HG03025 (cell line): ENCODE measurements around the gene SYNDIG1L.

ENCODE experiments used
- ATAC-seq: cut with Tn5 transposase; IDR thresholded peaks from one replicate; pipeline ENCODE4 v1.9.1; 2021; ENCODE audit warnings: mild to moderate bottlenecking, moderate library complexity; ENCODE audit not compliant: unreplicated experiment, low FRiP score

Gene SYNDIG1L

GRCh38 chr14:74434294-74434693 lies 8.3 kb upstream of the SYNDIG1L start:
- no peak for ATAC-seq

- no peak for ATAC-seq
Observed at GRCh38 chr14:74429991-74430390, 4.0 kb upstream of the SYNDIG1L start.

- no peak for ATAC-seq
Observed at GRCh38 chr14:74429221-74429691, 3.2 kb upstream of the SYNDIG1L start.

GRCh38 chr14:74427651-74428050 lies 1.6 kb upstream of the SYNDIG1L start:
- ATAC-seq = no peak

- no peak for ATAC-seq
Observed at GRCh38 chr14:74425525-74426201, 347 bp downstream of the SYNDIG1L start.

- no peak for ATAC-seq
Observed at GRCh38 chr14:74424606-74425005, 1.4 kb downstream of the SYNDIG1L start.

GRCh38 chr14:74423246-74423645 lies 2.8 kb downstream of the SYNDIG1L start:
- ATAC-seq = no peak

- no peak for ATAC-seq
Observed at GRCh38 chr14:74421981-74422380, 4.0 kb downstream of the SYNDIG1L start.

- no peak for ATAC-seq
Observed at GRCh38 chr14:74419086-74419485, 6.9 kb downstream of the SYNDIG1L start.

GRCh38 chr14:74418031-74418430 lies 8.0 kb downstream of the SYNDIG1L start:
- ATAC-seq = no peak

- ATAC-seq = no peak
Observed at GRCh38 chr14:74417611-74418010, 8.4 kb downstream of the SYNDIG1L start.

- ATAC-seq = no peak
Observed at GRCh38 chr14:74417201-74417600, 8.8 kb downstream of the SYNDIG1L start.

GRCh38 chr14:74415115-74415437 lies 10.9 kb downstream of the SYNDIG1L start:
- no peak for ATAC-seq

GRCh38 chr14:74414403-74415114 lies 11.5 kb downstream of the SYNDIG1L start:
- ATAC-seq = no peak

GRCh38 chr14:74413627-74414026 lies 12.4 kb downstream of the SYNDIG1L start:
- no peak for ATAC-seq

GRCh38 chr14:74412753-74413152 lies 13.3 kb downstream of the SYNDIG1L start:
- ATAC-seq = no peak

GRCh38 chr14:74411671-74412070 lies 14.3 kb downstream of the SYNDIG1L start:
- ATAC-seq = no peak

- no peak for ATAC-seq
Observed at GRCh38 chr14:74409441-74409840, 16.6 kb downstream of the SYNDIG1L start.

- no peak for ATAC-seq
Observed at GRCh38 chr14:74408870-74409269, 17.1 kb downstream of the SYNDIG1L start.

GRCh38 chr14:74407801-74408154 lies 18.2 kb downstream of the SYNDIG1L start:
- ATAC-seq = no peak

- no peak for ATAC-seq
Observed at GRCh38 chr14:74407021-74407800, 18.8 kb downstream of the SYNDIG1L start.
